Neural crest cell (in vitro differentiated cells): ENCODE data around the gene RHBDL3. TPM values are rescaled to one million over a fixed set of nuclear protein-coding genes. Genes with fewer than 3 reads are reported as not detected.
"Not testable (repeated sequence)": the region's sequence is repeated elsewhere in the genome, so short reads cannot be mapped to it uniquely, and the experiment has no call there.

Experiments
- DNase-seq: peaks from one replicate; pipeline ENCODE4 v3.0.0; 2021; ENCODE audit warnings: low read depth, mixed read lengths, low spot score
- H3K27ac Mint-ChIP-seq: one replicate; pipeline ENCODE4 v1.8.0; 2021; ENCODE audit warnings: mild to moderate bottlenecking, mixed read lengths; ENCODE audit not compliant: unreplicated experiment
- H3K27me3 Mint-ChIP-seq: 2 replicates; pipeline ENCODE4 v1.8.0; 2021; ENCODE audit warnings: low read depth, mild to moderate bottlenecking, mixed read lengths
- H3K36me3 Mint-ChIP-seq: 2 replicates; pipeline ENCODE4 v1.8.0; 2021; ENCODE audit warnings: low read depth, mild to moderate bottlenecking, mixed read lengths
- H3K4me1 Mint-ChIP-seq: 2 replicates; pipeline ENCODE4 v1.8.0; 2021; ENCODE audit warnings: mixed read lengths
- H3K4me3 Mint-ChIP-seq: one replicate; pipeline ENCODE4 v1.8.0; 2021; ENCODE audit warnings: mild to moderate bottlenecking, mixed read lengths
- H3K9me3 Mint-ChIP-seq: 2 replicates; pipeline ENCODE4 v1.8.0; 2021; ENCODE audit warnings: mixed read lengths
- total RNA-seq: library from RNA; stranded (reverse); gene quantifications from 2 replicates; pipeline ENCODE4 v1.2.1, GENCODE V29; 2021
- TF ChIP-seq, protein P1 (sequence below): fragments of 200-600 bp; sonication (generic); conservative IDR thresholded peaks from 2 replicates; pipeline ENCODE4 v1.5.0; 2021; ENCODE audit warnings: antibody characterized with exemption, mild to moderate bottlenecking

Gene RHBDL3
- total RNA-seq, 1 donor from 2014 or later, result 18.7 TPM

DNA sequence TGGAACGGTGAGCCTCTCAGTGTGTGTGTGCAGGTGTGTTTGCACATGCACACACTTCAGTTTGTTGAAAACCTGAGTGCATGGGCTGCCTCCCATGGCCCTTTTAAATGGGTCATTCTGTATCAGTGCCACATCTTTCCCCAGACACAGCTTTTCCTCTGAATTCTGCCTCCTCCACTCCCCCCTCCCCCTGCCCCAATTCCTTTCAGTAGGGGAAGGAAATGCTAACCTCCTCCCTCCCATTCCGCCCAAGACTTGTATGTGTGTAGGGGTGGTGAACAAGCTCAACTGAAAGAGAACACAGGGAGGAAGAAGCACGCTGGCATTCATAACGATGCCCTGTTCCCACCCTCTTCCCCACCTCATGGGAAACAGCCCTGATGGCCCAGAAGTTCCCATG is 42.0 kb downstream of the RHBDL3 start:
- H3K4me1 Mint-ChIP-seq, result peaks cover 48% of the 10 kb centered on the region
- TF ChIP-seq, protein P1, sequence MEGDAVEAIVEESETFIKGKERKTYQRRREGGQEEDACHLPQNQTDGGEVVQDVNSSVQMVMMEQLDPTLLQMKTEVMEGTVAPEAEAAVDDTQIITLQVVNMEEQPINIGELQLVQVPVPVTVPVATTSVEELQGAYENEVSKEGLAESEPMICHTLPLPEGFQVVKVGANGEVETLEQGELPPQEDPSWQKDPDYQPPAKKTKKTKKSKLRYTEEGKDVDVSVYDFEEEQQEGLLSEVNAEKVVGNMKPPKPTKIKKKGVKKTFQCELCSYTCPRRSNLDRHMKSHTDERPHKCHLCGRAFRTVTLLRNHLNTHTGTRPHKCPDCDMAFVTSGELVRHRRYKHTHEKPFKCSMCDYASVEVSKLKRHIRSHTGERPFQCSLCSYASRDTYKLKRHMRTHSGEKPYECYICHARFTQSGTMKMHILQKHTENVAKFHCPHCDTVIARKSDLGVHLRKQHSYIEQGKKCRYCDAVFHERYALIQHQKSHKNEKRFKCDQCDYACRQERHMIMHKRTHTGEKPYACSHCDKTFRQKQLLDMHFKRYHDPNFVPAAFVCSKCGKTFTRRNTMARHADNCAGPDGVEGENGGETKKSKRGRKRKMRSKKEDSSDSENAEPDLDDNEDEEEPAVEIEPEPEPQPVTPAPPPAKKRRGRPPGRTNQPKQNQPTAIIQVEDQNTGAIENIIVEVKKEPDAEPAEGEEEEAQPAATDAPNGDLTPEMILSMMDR, result no peak
- no peak for DNase-seq
- no peaks in the 10 kb centered on the region for H3K27me3 Mint-ChIP-seq
- H3K9me3 Mint-ChIP-seq, result no peaks in the 10 kb centered on the region
- H3K4me3 Mint-ChIP-seq, result no peak overlapping the region
- H3K27ac Mint-ChIP-seq, result no peak overlapping the region
- H3K36me3 Mint-ChIP-seq, result no peaks in the 10 kb centered on the region

DNA sequence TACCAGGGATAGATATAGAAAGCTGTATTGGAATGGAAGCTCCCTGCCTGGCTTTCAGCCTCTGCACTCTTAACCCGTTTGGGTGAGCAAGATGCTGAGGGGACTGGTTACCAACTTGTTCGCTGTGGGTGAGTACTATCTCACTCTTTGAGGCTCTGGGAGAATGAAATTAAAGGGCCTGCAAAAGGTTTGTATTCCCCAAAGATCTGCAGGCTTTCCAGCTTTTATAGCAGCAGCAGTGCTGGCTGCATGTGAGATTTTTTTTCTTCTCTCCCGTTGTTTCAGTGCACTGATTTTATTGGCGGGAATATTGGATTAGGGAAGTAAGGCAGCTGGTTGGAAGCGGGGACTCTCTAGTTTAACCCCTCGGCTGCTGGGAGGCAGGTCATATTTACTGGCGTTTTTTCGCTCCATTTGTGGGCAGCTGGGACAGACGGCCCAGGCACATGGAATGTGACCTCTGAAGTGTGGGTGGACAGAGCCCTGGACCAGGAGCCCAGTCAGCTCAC is 45.5 kb downstream of the RHBDL3 start:
- TF ChIP-seq, protein P1, result no peak
- H3K9me3 Mint-ChIP-seq, result no peaks in the 10 kb centered on the region
- H3K4me3 Mint-ChIP-seq, result peak overlapping the region; percentile 4
- DNase-seq, result no peak
- H3K4me1 Mint-ChIP-seq, result peaks cover 38% of the 10 kb centered on the region
- no peak overlapping the region for H3K27ac Mint-ChIP-seq
- peaks cover 3% of the 10 kb centered on the region for H3K27me3 Mint-ChIP-seq
- H3K36me3 Mint-ChIP-seq, result no peaks in the 10 kb centered on the region

DNA sequence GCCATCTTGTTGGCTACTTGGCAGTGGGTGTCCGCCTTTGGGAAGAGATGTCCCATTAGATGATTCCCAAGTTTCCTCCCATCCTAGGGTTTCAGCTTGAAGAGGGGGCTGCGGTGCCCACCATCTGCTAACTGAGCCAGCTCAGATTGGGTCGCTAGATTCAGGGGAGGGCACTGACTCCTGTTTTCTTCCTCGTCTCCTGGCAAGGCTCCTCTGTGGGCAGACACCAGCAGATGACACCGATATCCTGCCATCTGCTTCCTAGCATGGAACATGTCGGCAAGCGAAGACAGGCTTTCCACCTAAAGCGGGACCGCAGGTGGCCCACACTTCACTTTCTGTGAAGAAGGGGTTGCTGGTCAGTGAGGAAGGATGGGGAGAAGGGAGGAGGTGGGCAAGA is 49.0 kb downstream of the RHBDL3 start:
- H3K4me3 Mint-ChIP-seq, result no peak overlapping the region
- TF ChIP-seq, protein P1, result no peak
- peaks cover 38% of the 10 kb centered on the region for H3K4me1 Mint-ChIP-seq
- H3K36me3 Mint-ChIP-seq, result no peaks in the 10 kb centered on the region
- no peak overlapping the region for H3K27ac Mint-ChIP-seq
- H3K9me3 Mint-ChIP-seq, result no peaks in the 10 kb centered on the region
- DNase-seq, result no peak
- peaks cover 3% of the 10 kb centered on the region for H3K27me3 Mint-ChIP-seq

DNA sequence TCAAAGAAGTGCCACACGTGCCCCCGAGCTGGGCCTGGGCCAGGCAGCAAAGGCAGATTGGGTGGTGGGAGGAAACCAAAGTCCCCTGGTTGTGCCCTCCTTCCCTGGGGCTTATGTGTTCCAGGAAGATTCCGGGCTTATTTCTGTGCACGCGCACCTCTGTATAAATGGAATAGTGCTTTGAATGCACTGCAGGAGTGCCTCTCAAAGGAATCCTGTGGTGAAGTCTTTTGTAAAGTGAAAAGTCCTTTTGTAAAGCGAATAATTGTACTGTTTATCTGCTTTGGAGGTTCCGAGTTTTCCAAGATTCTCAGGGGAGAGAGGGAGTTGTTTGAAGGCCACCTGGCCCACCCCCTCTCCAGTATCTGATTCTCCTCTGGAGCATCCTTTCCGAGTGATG is 49.5 kb downstream of the RHBDL3 start:
- H3K36me3 Mint-ChIP-seq, result no peaks in the 10 kb centered on the region
- no peak overlapping the region for H3K4me3 Mint-ChIP-seq
- peaks cover 39% of the 10 kb centered on the region for H3K4me1 Mint-ChIP-seq
- H3K27me3 Mint-ChIP-seq, result peaks cover 3% of the 10 kb centered on the region
- TF ChIP-seq, protein P1, result no peak
- DNase-seq, result no peak
- H3K27ac Mint-ChIP-seq, result no peak overlapping the region
- no peaks in the 10 kb centered on the region for H3K9me3 Mint-ChIP-seq

DNA sequence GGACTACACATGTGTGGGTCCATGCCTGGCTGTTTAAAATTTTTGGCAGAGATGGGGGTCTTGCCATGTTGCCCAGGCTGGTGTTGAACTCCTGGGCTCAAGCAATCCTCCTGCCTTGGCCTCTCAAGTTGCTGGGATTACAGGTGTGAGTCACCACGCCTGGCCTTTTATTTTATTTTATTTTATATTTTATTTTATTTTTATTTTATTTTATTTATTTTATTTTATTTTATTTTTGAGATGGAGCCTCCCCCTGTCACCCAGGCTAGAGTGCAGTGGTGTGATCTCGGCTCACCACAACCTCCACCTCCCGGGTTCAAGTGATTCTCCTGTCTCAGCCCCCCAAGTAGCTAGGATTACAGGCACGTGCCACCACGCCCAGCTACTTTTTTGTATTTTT is 51.0 kb downstream of the RHBDL3 start:
- DNase-seq, H3K4me3 Mint-ChIP-seq, H3K27me3 Mint-ChIP-seq, H3K9me3 Mint-ChIP-seq, H3K36me3 Mint-ChIP-seq, H3K27ac Mint-ChIP-seq: not testable (repeated sequence)
- H3K4me1 Mint-ChIP-seq, result peaks cover 30% of the 10 kb centered on the region

DNA sequence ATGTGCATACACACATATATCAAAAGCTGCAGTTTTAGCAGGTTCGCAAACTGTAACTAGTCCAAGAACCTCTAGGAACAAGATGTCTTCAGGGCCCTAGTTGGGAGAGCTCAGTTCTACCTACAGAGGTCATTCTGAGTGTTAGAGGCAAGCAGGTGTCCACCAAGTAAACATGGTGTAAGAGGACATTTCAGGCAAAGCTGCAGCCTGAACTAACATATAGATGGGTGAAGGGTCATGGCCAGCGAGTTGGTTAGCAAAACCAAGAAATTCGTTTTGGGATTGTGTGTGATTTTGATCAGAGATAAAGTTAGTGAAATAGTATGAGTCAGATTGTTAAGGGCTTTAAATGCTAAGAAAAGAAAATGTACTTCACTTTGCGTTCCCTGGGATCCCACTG is 51.7 kb downstream of the RHBDL3 start:
- H3K27ac Mint-ChIP-seq, result no peak overlapping the region
- peaks cover 28% of the 10 kb centered on the region for H3K4me1 Mint-ChIP-seq
- no peak for DNase-seq
- TF ChIP-seq, protein P1, result no peak
- H3K9me3 Mint-ChIP-seq, result no peaks in the 10 kb centered on the region
- H3K27me3 Mint-ChIP-seq, result peaks cover 3% of the 10 kb centered on the region
- no peaks in the 10 kb centered on the region for H3K36me3 Mint-ChIP-seq
- H3K4me3 Mint-ChIP-seq, result no peak overlapping the region
